H9 (cell line): Measurements from ENCODE around the gene ADAMTS18. TPM values are rescaled to one million over a fixed set of nuclear protein-coding genes. Genes with fewer than 3 reads are reported as not detected.

ENCODE experiments used
- DNase-seq: peaks from one replicate; pipeline ENCODE4 v3.0.0-alpha.2; 2017
- H2AFZ ChIP-seq: one replicate; pipeline ENCODE4 v1.6.1; 2013; ENCODE audit warnings: mild to moderate bottlenecking, low read length, control low read depth, moderate library complexity
- H2AK5ac ChIP-seq: 2 replicates; pipeline ENCODE4 v1.6.1; 2013; ENCODE audit warnings: low read length, control low read depth, mixed read lengths; ENCODE audit not compliant: insufficient read length
- H2BK120ac ChIP-seq: one replicate; pipeline ENCODE4 v1.6.1; 2013; ENCODE audit warnings: low read depth, mild to moderate bottlenecking, low read length, control low read depth, inconsistent platforms; ENCODE audit not compliant: poor library complexity, severe bottlenecking
- H2BK12ac ChIP-seq: 2 replicates; pipeline ENCODE4 v1.6.1; 2013; ENCODE audit warnings: low read length, control low read depth, mixed read lengths, low read depth; ENCODE audit not compliant: insufficient read length
- H2BK15ac ChIP-seq: 2 replicates; pipeline ENCODE4 v1.6.1; 2013; ENCODE audit warnings: low read depth, low read length, control low read depth
- H2BK20ac ChIP-seq: one replicate; pipeline ENCODE4 v1.6.1; 2013; ENCODE audit warnings: low read depth, mild to moderate bottlenecking, low read length, control low read depth, inconsistent platforms; ENCODE audit not compliant: poor library complexity, severe bottlenecking
- H2BK5ac ChIP-seq: 2 replicates; pipeline ENCODE4 v1.6.1; 2013; ENCODE audit warnings: low read length, control low read depth, mixed read lengths; ENCODE audit not compliant: insufficient read length
- H3K14ac ChIP-seq: 2 replicates; pipeline ENCODE4 v1.6.1; 2013; ENCODE audit warnings: low read length, control low read depth; ENCODE audit not compliant: insufficient read depth
- H3K18ac ChIP-seq: 2 replicates; pipeline ENCODE4 v1.6.1; 2013; ENCODE audit warnings: low read depth, mild to moderate bottlenecking, mixed read lengths, low read length, control low read depth; ENCODE audit not compliant: insufficient read length
- H3K23ac ChIP-seq: 2 replicates; pipeline ENCODE4 v1.6.1; 2013; ENCODE audit warnings: low read length, control low read depth, mixed read lengths, low read depth; ENCODE audit not compliant: insufficient read length
- H3K23me2 ChIP-seq: 2 replicates; pipeline ENCODE4 v1.6.1; 2013; ENCODE audit warnings: low read depth, mild to moderate bottlenecking, mixed read lengths, low read length, control low read depth; ENCODE audit not compliant: insufficient read length, poor library complexity, severe bottlenecking
- H3K27ac ChIP-seq: 2 replicates; pipeline ENCODE4 v1.5.1; 2013; ENCODE audit warnings: low read length, control low read depth, mixed read lengths, low read depth; ENCODE audit not compliant: insufficient read length
- H3K27me3 ChIP-seq: 2 replicates; pipeline ENCODE4 v1.6.1; 2013; ENCODE audit warnings: low read length, control low read depth, inconsistent platforms; ENCODE audit not compliant: insufficient read depth
- H3K4ac ChIP-seq: 2 replicates; pipeline ENCODE4 v1.6.1; 2013; ENCODE audit warnings: low read depth, mild to moderate bottlenecking, control low read depth, inconsistent platforms, low read length, moderate library complexity
- H3K4me1 ChIP-seq: 2 replicates; pipeline ENCODE4 v1.6.1; 2013; ENCODE audit warnings: low read length, control low read depth, inconsistent platforms; ENCODE audit not compliant: insufficient read depth
- H3K4me2 ChIP-seq: 2 replicates; pipeline ENCODE4 v1.6.1; 2013; ENCODE audit warnings: low read length, control low read depth, mixed read lengths; ENCODE audit not compliant: insufficient read length, insufficient read depth
- H3K56ac ChIP-seq: 2 replicates; pipeline ENCODE4 v1.6.1; 2013; ENCODE audit warnings: low read depth, mild to moderate bottlenecking, mixed read lengths, low read length, control low read depth; ENCODE audit not compliant: insufficient read length
- H3K79me1 ChIP-seq: 2 replicates; pipeline ENCODE4 v1.6.1; 2013; ENCODE audit warnings: low read depth, mild to moderate bottlenecking, moderate library complexity, low read length, control low read depth, inconsistent platforms; ENCODE audit not compliant: insufficient read depth, poor library complexity, severe bottlenecking
- H3K79me2 ChIP-seq: 2 replicates; pipeline ENCODE4 v1.6.1; 2013; ENCODE audit warnings: low read length, control low read depth, inconsistent platforms; ENCODE audit not compliant: insufficient read depth
- H3K9ac ChIP-seq: 2 replicates; pipeline ENCODE4 v1.6.1; 2013; ENCODE audit warnings: low read length, control low read depth, mixed read lengths; ENCODE audit not compliant: insufficient read length; ENCODE audit errors: extremely low read depth
- H3K9me3 ChIP-seq: one replicate; pipeline ENCODE4 v1.6.1; 2013; ENCODE audit warnings: low read depth, low read length, inconsistent platforms; ENCODE audit not compliant: control insufficient read depth
- H3T11ph ChIP-seq: one replicate; pipeline ENCODE4 v1.6.1; 2013; ENCODE audit warnings: mild to moderate bottlenecking, low read length, control low read depth, inconsistent platforms
- H4K20me1 ChIP-seq: one replicate; pipeline ENCODE4 v1.6.1; 2013; ENCODE audit not compliant: control insufficient read depth, insufficient read length, insufficient read depth
- H4K5ac ChIP-seq: 2 replicates; pipeline ENCODE4 v1.6.1; 2013; ENCODE audit warnings: low read depth, mild to moderate bottlenecking, mixed read lengths, low read length, control low read depth; ENCODE audit not compliant: insufficient read length
- H4K8ac ChIP-seq: replicated peaks from 2 replicates; pipeline ENCODE4 v1.6.1; 2013; ENCODE audit warnings: low read length, control low read depth, mixed read lengths, low read depth; ENCODE audit not compliant: insufficient read length
- H4K91ac ChIP-seq: 2 replicates; pipeline ENCODE4 v1.6.1; 2013; ENCODE audit warnings: low read depth, mild to moderate bottlenecking, moderate library complexity, mixed read lengths, low read length, control low read depth; ENCODE audit not compliant: insufficient read length
- H3K27ac Mint-ChIP-seq, 3 experiments: 2 replicates in 2 of 3; 3 replicates in 1 of 3; pipeline ENCODE4 v1.8.0; 2020 to 2021; ENCODE audit warnings: mixed read lengths in 3 of 3, mild to moderate bottlenecking in 1 of 3, moderate library complexity in 1 of 3
- H3K27me3 Mint-ChIP-seq: 2 replicates; pipeline ENCODE4 v1.8.0; 2021; ENCODE audit warnings: low read depth, mild to moderate bottlenecking, moderate library complexity, mixed read lengths
- H3K36me3 Mint-ChIP-seq, 3 experiments: 2 replicates in 2 of 3; 3 replicates in 1 of 3; pipeline ENCODE4 v1.8.0; 2020 to 2021; ENCODE audit warnings: low read depth in 3 of 3, mixed read lengths in 3 of 3; ENCODE audit not compliant: insufficient read depth in 1 of 3
- H3K4me1 Mint-ChIP-seq, 2 experiments: 2 replicates each; pipeline ENCODE4 v1.8.0; 2020; ENCODE audit warnings: mixed read lengths in 2 of 2
- H3K4me3 Mint-ChIP-seq, 2 experiments: 2 replicates in 1 of 2; 3 replicates in 1 of 2; pipeline ENCODE4 v1.8.0; 2020 to 2021; ENCODE audit warnings: mild to moderate bottlenecking in 2 of 2, mixed read lengths in 2 of 2, moderate library complexity in 1 of 2
- H3K9me3 Mint-ChIP-seq, 2 experiments: 2 replicates in 1 of 2; 3 replicates in 1 of 2; pipeline ENCODE4 v1.8.0; 2020; ENCODE audit warnings: mild to moderate bottlenecking in 2 of 2, mixed read lengths in 2 of 2, moderate library complexity in 1 of 2
- WGBS: extraction: QIAGEN DNeasy Blood & Tissue Kit; methylation state at CpG from one replicate; pipeline ENCODE4 v1.1.7; 2013; ENCODE audit warnings: missing lambda C conversion rate, low lambda C conversion rate, mixed read lengths; ENCODE audit not compliant: insufficient read length; ENCODE audit errors: extremely low coverage; 5-methylcytosine and 5-hydroxymethylcytosine counted together
- total RNA-seq: library from RNA; stranded (reverse); gene quantifications from 2 replicates; pipeline ENCODE4 v1.2.1, GENCODE V29; 2021
- TF ChIP-seq, protein P1 (sequence below): fragments of 200-600 bp; sonication (generic); conservative IDR thresholded peaks from 3 replicates; pipeline ENCODE4 v1.8.0; 2021; ENCODE audit warnings: antibody characterized with exemption, mild to moderate bottlenecking

The ADAMTS18 gene
- total RNA-seq, 1 experiment from 2014 or later: 0.07 TPM

GRCh38 chr16:77285676-77286075, 149.2 kb downstream of the ADAMTS18 start:
- no peaks in the 10 kb centered on the region for H3K9me3 Mint-ChIP-seq
- Histone ChIP-seq H4K8ac (no peak overlapping the region), H2BK20ac (no peak overlapping the region), H3K4ac (no peak overlapping the region), H4K5ac (no peak overlapping the region), H3K9ac (no peak overlapping the region), H3K4me2 (no peak overlapping the region), H3K23me2 (no peaks in the 10 kb centered on the region), H3K9me3 (no peaks in the 10 kb centered on the region), H3K79me2 (no peaks in the 10 kb centered on the region), H3K18ac (no peak overlapping the region), H3K27me3 (no peaks in the 10 kb centered on the region), H3K23ac (no peak overlapping the region), H3K14ac (no peak overlapping the region), H4K20me1 (no peaks in the 10 kb centered on the region), H3K27ac (no peak overlapping the region), H2BK12ac (no peak overlapping the region), H2AK5ac (no peak overlapping the region), H2BK15ac (no peak overlapping the region), H3T11ph (no peak overlapping the region), H2AFZ (no peak overlapping the region), H2BK5ac (no peak overlapping the region), H3K4me1 (no peaks in the 10 kb centered on the region), H2BK120ac (no peak overlapping the region), H3K79me1 (no peaks in the 10 kb centered on the region), H3K56ac (no peak overlapping the region), H4K91ac (no peak overlapping the region)
- no CpG with 5 or more reads among the region's 5 CpGs for WGBS
- no peak overlapping the region for H3K4me3 Mint-ChIP-seq
- no peaks in the 10 kb centered on the region for H3K27me3 Mint-ChIP-seq
- no peak for DNase-seq
- peaks cover 3% of the 10 kb centered on the region in 2 experiments; a peak in 3 of 4 replicates for H3K4me1 Mint-ChIP-seq
- TF ChIP-seq, protein P1, sequence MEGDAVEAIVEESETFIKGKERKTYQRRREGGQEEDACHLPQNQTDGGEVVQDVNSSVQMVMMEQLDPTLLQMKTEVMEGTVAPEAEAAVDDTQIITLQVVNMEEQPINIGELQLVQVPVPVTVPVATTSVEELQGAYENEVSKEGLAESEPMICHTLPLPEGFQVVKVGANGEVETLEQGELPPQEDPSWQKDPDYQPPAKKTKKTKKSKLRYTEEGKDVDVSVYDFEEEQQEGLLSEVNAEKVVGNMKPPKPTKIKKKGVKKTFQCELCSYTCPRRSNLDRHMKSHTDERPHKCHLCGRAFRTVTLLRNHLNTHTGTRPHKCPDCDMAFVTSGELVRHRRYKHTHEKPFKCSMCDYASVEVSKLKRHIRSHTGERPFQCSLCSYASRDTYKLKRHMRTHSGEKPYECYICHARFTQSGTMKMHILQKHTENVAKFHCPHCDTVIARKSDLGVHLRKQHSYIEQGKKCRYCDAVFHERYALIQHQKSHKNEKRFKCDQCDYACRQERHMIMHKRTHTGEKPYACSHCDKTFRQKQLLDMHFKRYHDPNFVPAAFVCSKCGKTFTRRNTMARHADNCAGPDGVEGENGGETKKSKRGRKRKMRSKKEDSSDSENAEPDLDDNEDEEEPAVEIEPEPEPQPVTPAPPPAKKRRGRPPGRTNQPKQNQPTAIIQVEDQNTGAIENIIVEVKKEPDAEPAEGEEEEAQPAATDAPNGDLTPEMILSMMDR: no peak
- H3K36me3 Mint-ChIP-seq: no peaks in the 10 kb centered on the region
- H3K27ac Mint-ChIP-seq: peak overlapping the region in 1 of 3 experiments; percentile 25; a peak in 1 of 7 replicates
